HEK293T (cell line): ENCODE measurements around the gene RFC3.

Experiments used
- CTCF ChIA-PET: fragments of 350-600 bp; formaldehyde crosslinking; extraction: SDS; loops from one replicate; lab custom pipeline; 2021; ENCODE audit warnings: antibody characterized with exemption, inconsistent platforms; lab: Yijun Ruan, JAX
- POLR2A ChIA-PET: fragments of 350-600 bp; formaldehyde crosslinking; extraction: SDS; loops from one replicate; lab custom pipeline; 2020; ENCODE audit warnings: antibody characterized with exemption, inconsistent platforms; lab: Yijun Ruan, JAX
- DNase-seq: peaks from one replicate; pipeline ENCODE4 v3.0.0; 2012; ENCODE audit warnings: mixed read lengths; ENCODE audit errors: extremely low spot score
- ARNT ChIP-seq: fragments of 450-650 bp; IDR thresholded peaks from 2 replicates; pipeline ENCODE4 v1.6.1; 2017; ENCODE audit warnings: mild to moderate bottlenecking
- BHLHE40 ChIP-seq: fragments of 450-650 bp; IDR thresholded peaks from 2 replicates; pipeline ENCODE4 v1.6.1; 2016; ENCODE audit warnings: mild to moderate bottlenecking, moderate library complexity, borderline replicate concordance
- CTBP1 ChIP-seq: fragments of 450-650 bp; IDR thresholded peaks from 2 replicates; pipeline ENCODE4 v1.6.1; 2016; ENCODE audit warnings: borderline replicate concordance
- ELF4 ChIP-seq: fragments of 450-650 bp; IDR thresholded peaks from 2 replicates; pipeline ENCODE4 v1.6.1; 2017; ENCODE audit warnings: antibody characterized with exemption
- FOXA1 ChIP-seq: fragments of 450-650 bp; IDR thresholded peaks from 2 replicates; pipeline ENCODE4 v1.6.1; 2016; ENCODE audit warnings: mild to moderate bottlenecking
- FOXK2 ChIP-seq: fragments of 450-650 bp; IDR thresholded peaks from 2 replicates; pipeline ENCODE4 v1.6.1; 2016; ENCODE audit warnings: mild to moderate bottlenecking
- FOXM1 ChIP-seq: fragments of 450-650 bp; IDR thresholded peaks from 2 replicates; pipeline ENCODE4 v1.6.1; 2017; ENCODE audit warnings: mild to moderate bottlenecking, borderline replicate concordance
- HDGF ChIP-seq: fragments of 450-650 bp; IDR thresholded peaks from 2 replicates; pipeline ENCODE4 v1.6.1; 2017; ENCODE audit warnings: antibody characterized with exemption, borderline replicate concordance
- L3MBTL2 ChIP-seq: fragments of 450-650 bp; conservative IDR thresholded peaks from 2 replicates; pipeline ENCODE4 v1.6.1; 2016; ENCODE audit warnings: mild to moderate bottlenecking
- LEF1 ChIP-seq: fragments of 450-650 bp; IDR thresholded peaks from 2 replicates; pipeline ENCODE4 v1.6.1; 2017; ENCODE audit warnings: mild to moderate bottlenecking, borderline replicate concordance
- NFRKB ChIP-seq: fragments of 450-650 bp; IDR thresholded peaks from 2 replicates; pipeline ENCODE4 v1.6.1; 2016; ENCODE audit warnings: mild to moderate bottlenecking, moderate library complexity
- PKNOX1 ChIP-seq: fragments of 450-650 bp; IDR thresholded peaks from 2 replicates; pipeline ENCODE4 v1.6.1; 2016
- SP1 ChIP-seq: fragments of 450-650 bp; IDR thresholded peaks from 2 replicates; pipeline ENCODE4 v1.6.1; 2017
- SUZ12 ChIP-seq: fragments of 450-650 bp; IDR thresholded peaks from 2 replicates; pipeline ENCODE4 v1.6.1; 2016; ENCODE audit warnings: mild to moderate bottlenecking
- TARDBP ChIP-seq: fragments of 450-650 bp; IDR thresholded peaks from 2 replicates; pipeline ENCODE4 v1.6.1; 2016
- ZNF384 ChIP-seq: fragments of 450-650 bp; IDR thresholded peaks from 2 replicates; pipeline ENCODE4 v1.6.1; 2016

Gene RFC3

GRCh38 chr13:33842207-33842606 is 24.3 kb downstream of the RFC3 start:
- CTCF ChIA-PET, result no interaction called here
- POLR2A ChIA-PET, result no interaction called here
- no peak for DNase-seq
- TF ChIP-seq LEF1 (no peak), TARDBP (no peak), ARNT (no peak), ZNF384 (no peak), PKNOX1 (no peak), L3MBTL2 (no peak)

GRCh38 chr13:33842986-33843385 is 25.0 kb downstream of the RFC3 start:
- TF ChIP-seq ELF4, result no peak
- no peak for TF ChIP-seq LEF1
- no peak for TF ChIP-seq HDGF
- no peak for TF ChIP-seq SUZ12
- TF ChIP-seq CTBP1, result no peak
- TF ChIP-seq FOXK2, result no peak
- no peak for TF ChIP-seq NFRKB
- TF ChIP-seq ZNF384, result no peak
- no peak for TF ChIP-seq ARNT
- no peak for TF ChIP-seq SP1
- TF ChIP-seq TARDBP, result no peak
- TF ChIP-seq FOXA1, result no peak
- TF ChIP-seq BHLHE40, result no peak
- no peak for TF ChIP-seq FOXM1
- TF ChIP-seq PKNOX1, result no peak
- TF ChIP-seq L3MBTL2, result no peak
- POLR2A ChIA-PET, result no interaction called here
- CTCF ChIA-PET, result no interaction called here
- no peak for DNase-seq

GRCh38 chr13:33845572-33846302 is 27.8 kb downstream of the RFC3 start:
- CTCF ChIA-PET, result no interaction called here
- DNase-seq, result no peak
- TF ChIP-seq FOXM1 (no peak), BHLHE40 (no peak), LEF1 (no peak), HDGF (no peak), TARDBP (no peak), ELF4 (no peak), NFRKB (no peak), ARNT (no peak), CTBP1 (no peak), FOXK2 (no peak), SP1 (no peak)
- POLR2A ChIA-PET, result no interaction called here

- no peak for DNase-seq
- TF ChIP-seq CTBP1 (no peak), FOXK2 (no peak), FOXM1 (no peak)
- POLR2A ChIA-PET, result no interaction called here
- CTCF ChIA-PET, result no interaction called here
These were observed 28.5 kb downstream of the RFC3 start for GRCh38 chr13:33846303-33847062.

GRCh38 chr13:33849211-33849610 is 31.3 kb downstream of the RFC3 start:
- CTCF ChIA-PET, result no interaction called here
- no peak for DNase-seq

More at GRCh38 chr13:33849211-33849610, 31.3 kb downstream of the RFC3 start:
- POLR2A ChIA-PET, result no interaction called here
- TF ChIP-seq FOXA1 (no peak), ARNT (no peak), PKNOX1 (no peak), ELF4 (no peak), SP1 (no peak), LEF1 (no peak), SUZ12 (no peak), HDGF (no peak), L3MBTL2 (no peak), NFRKB (no peak), BHLHE40 (no peak), TARDBP (no peak), CTBP1 (no peak), FOXK2 (no peak), ZNF384 (no peak), FOXM1 (no peak)
